Stomach smooth muscle (tissue), 2 donors: ENCODE measurements around the gene ALDH7A1.

Source experiments
- H3K27ac ChIP-seq: one replicate; pipeline ENCODE4 v1.7.0; 2013; ENCODE audit warnings: mild to moderate bottlenecking, low read length, inconsistent platforms
- H3K27me3 ChIP-seq, 2 donors: one replicate each; pipeline ENCODE4 v1.7.0; 2013; ENCODE audit warnings: low read length in 2 of 2; ENCODE audit not compliant: insufficient read depth in 2 of 2, control insufficient read depth in 1 of 2
- H3K36me3 ChIP-seq, 2 donors: one replicate each; pipeline ENCODE4 v1.7.0; 2013; ENCODE audit warnings: low read length in 2 of 2; ENCODE audit not compliant: control insufficient read depth in 2 of 2, insufficient read depth in 2 of 2
- H3K4me1 ChIP-seq: one replicate; pipeline ENCODE4 v1.7.0; 2013; ENCODE audit warnings: low read length; ENCODE audit not compliant: control insufficient read depth, insufficient read depth
- H3K4me3 ChIP-seq, 2 donors: one replicate each; pipeline ENCODE4 v1.7.0; 2013; ENCODE audit warnings: low read length in 2 of 2
- H3K9ac ChIP-seq, 2 donors: one replicate each; pipeline ENCODE4 v1.7.0; 2013; ENCODE audit warnings: low read length in 2 of 2, mild to moderate bottlenecking in 1 of 2
- H3K9me3 ChIP-seq, 2 donors: one replicate each; pipeline ENCODE4 v1.7.0; 2013; ENCODE audit warnings: low read length in 2 of 2; ENCODE audit not compliant: control insufficient read depth in 2 of 2
- donor health status: healthy.
- donor health status: Pancreatic carcinoma.

The ALDH7A1 gene

GRCh38 chr5:126595486-126596083 lies 566 bp upstream of the ALDH7A1 start:
- peaks cover 0 to 3% of the 10 kb centered on the region in 2 donors for H3K9me3 ChIP-seq
- peaks cover 2 to 5% of the 10 kb centered on the region in 2 donors for H3K36me3 ChIP-seq
- no peaks in the 10 kb centered on the region for H3K27me3 ChIP-seq
- H3K9ac ChIP-seq, result no peak overlapping the region
- H3K27ac ChIP-seq, result no peak overlapping the region
- H3K4me3 ChIP-seq, result peak overlapping the region; percentile 79 to 82
- H3K4me1 ChIP-seq, result peaks cover 8% of the 10 kb centered on the region

GRCh38 chr5:126591549-126591948 lies 3.5 kb downstream of the ALDH7A1 start:
- no peak overlapping the region for H3K27ac ChIP-seq
- no peak overlapping the region for H3K9ac ChIP-seq
- no peaks in the 10 kb centered on the region for H3K9me3 ChIP-seq
- H3K4me3 ChIP-seq, result no peak overlapping the region
- H3K4me1 ChIP-seq, result peaks cover 8% of the 10 kb centered on the region
- H3K27me3 ChIP-seq, result no peaks in the 10 kb centered on the region
- peaks cover 5 to 8% of the 10 kb centered on the region in 2 donors for H3K36me3 ChIP-seq

GRCh38 chr5:126589536-126590297 lies 5.3 kb downstream of the ALDH7A1 start:
- no peak overlapping the region for H3K9ac ChIP-seq
- no peaks in the 10 kb centered on the region for H3K27me3 ChIP-seq
- H3K27ac ChIP-seq, result no peak overlapping the region
- H3K4me3 ChIP-seq, result no peak overlapping the region
- H3K36me3 ChIP-seq, result peaks cover 5 to 10% of the 10 kb centered on the region in 2 donors
- no peaks in the 10 kb centered on the region for H3K9me3 ChIP-seq
- H3K4me1 ChIP-seq, result peaks cover 8% of the 10 kb centered on the region

GRCh38 chr5:126587551-126588390 lies 7.2 kb downstream of the ALDH7A1 start:
- Histone ChIP-seq H3K27ac (no peak overlapping the region), H3K27me3 (no peaks in the 10 kb centered on the region), H3K9ac (no peak overlapping the region), H3K4me3 (no peak overlapping the region), H3K4me1 (no peaks in the 10 kb centered on the region), H3K36me3 (peaks cover 11 to 14% of the 10 kb centered on the region in 2 donors), H3K9me3 (no peaks in the 10 kb centered on the region)

- Histone ChIP-seq H3K27me3 (no peaks in the 10 kb centered on the region), H3K4me1 (no peaks in the 10 kb centered on the region), H3K4me3 (no peak overlapping the region), H3K9me3 (no peaks in the 10 kb centered on the region), H3K9ac (no peak overlapping the region), H3K27ac (no peak overlapping the region), H3K36me3 (peaks cover 9 to 17% of the 10 kb centered on the region in 2 donors)
These were observed 11.3 kb downstream of the ALDH7A1 start for GRCh38 chr5:126583761-126584160.

- no peak overlapping the region for H3K9ac ChIP-seq
- no peak overlapping the region for H3K4me3 ChIP-seq
- H3K9me3 ChIP-seq, result no peaks in the 10 kb centered on the region
- H3K36me3 ChIP-seq, result peaks cover 13 to 18% of the 10 kb centered on the region in 2 donors
- no peak overlapping the region for H3K27ac ChIP-seq
- H3K4me1 ChIP-seq, result no peaks in the 10 kb centered on the region
- H3K27me3 ChIP-seq, result no peaks in the 10 kb centered on the region
These were observed 15.3 kb downstream of the ALDH7A1 start for GRCh38 chr5:126579716-126580115.

GRCh38 chr5:126577415-126577814 lies 17.6 kb downstream of the ALDH7A1 start:
- Histone ChIP-seq H3K36me3 (peaks cover 11 to 12% of the 10 kb centered on the region in 2 donors), H3K4me1 (no peaks in the 10 kb centered on the region), H3K4me3 (no peak overlapping the region), H3K9me3 (no peaks in the 10 kb centered on the region), H3K9ac (no peak overlapping the region), H3K27me3 (no peaks in the 10 kb centered on the region), H3K27ac (no peak overlapping the region)

- Histone ChIP-seq H3K27ac (no peak overlapping the region), H3K36me3 (peaks cover 12% of the 10 kb centered on the region in 2 donors)
These were observed 18.0 kb downstream of the ALDH7A1 start for GRCh38 chr5:126576974-126577373.

GRCh38 chr5:126575644-126576043 lies 19.4 kb downstream of the ALDH7A1 start:
- Histone ChIP-seq H3K4me1 (no peaks in the 10 kb centered on the region), H3K4me3 (no peak overlapping the region), H3K27ac (no peak overlapping the region), H3K36me3 (peaks cover 11 to 13% of the 10 kb centered on the region in 2 donors), H3K9me3 (no peaks in the 10 kb centered on the region), H3K9ac (no peak overlapping the region), H3K27me3 (no peaks in the 10 kb centered on the region)

More at GRCh38 chr5:126576974-126577373, 18.0 kb downstream of the ALDH7A1 start:
- no peaks in the 10 kb centered on the region for H3K9me3 ChIP-seq
- no peak overlapping the region for H3K9ac ChIP-seq
- H3K4me1 ChIP-seq, result no peaks in the 10 kb centered on the region
- no peaks in the 10 kb centered on the region for H3K27me3 ChIP-seq
- H3K4me3 ChIP-seq, result no peak overlapping the region

GRCh38 chr5:126568206-126568755 lies 26.7 kb downstream of the ALDH7A1 start:
- no peak overlapping the region for H3K4me3 ChIP-seq
- no peaks in the 10 kb centered on the region for H3K4me1 ChIP-seq
- no peak overlapping the region for H3K27ac ChIP-seq
- no peaks in the 10 kb centered on the region for H3K9me3 ChIP-seq
- H3K36me3 ChIP-seq, result peaks cover 18 to 19% of the 10 kb centered on the region in 2 donors
- H3K27me3 ChIP-seq, result no peaks in the 10 kb centered on the region
- H3K9ac ChIP-seq, result no peak overlapping the region
